Ovary (tissue), 3 donors: Measurements from ENCODE around the gene C2orf76.

Source experiments
- POLR2A ChIP-seq: fragments of 450-650 bp; IDR thresholded peaks from one replicate; pipeline ENCODE4 v1.6.1; 2017; ENCODE audit warnings: antibody characterized with exemption, mild to moderate bottlenecking, moderate library complexity
- TF ChIP-seq, protein P1 (sequence below), 3 donors: fragments of 450-650 bp in 2 of 3; fragments of 200-600 bp in 1 of 3; IDR thresholded peaks; one replicate each; pipeline versions ENCODE4 v1.5.1 to v1.8.0; 2016 to 2022; ENCODE audit warnings: antibody characterized with exemption in 3 of 3, mild to moderate bottlenecking in 1 of 3
- donor health status: DM: no; HTN: no; CAD: no.

DNA sequence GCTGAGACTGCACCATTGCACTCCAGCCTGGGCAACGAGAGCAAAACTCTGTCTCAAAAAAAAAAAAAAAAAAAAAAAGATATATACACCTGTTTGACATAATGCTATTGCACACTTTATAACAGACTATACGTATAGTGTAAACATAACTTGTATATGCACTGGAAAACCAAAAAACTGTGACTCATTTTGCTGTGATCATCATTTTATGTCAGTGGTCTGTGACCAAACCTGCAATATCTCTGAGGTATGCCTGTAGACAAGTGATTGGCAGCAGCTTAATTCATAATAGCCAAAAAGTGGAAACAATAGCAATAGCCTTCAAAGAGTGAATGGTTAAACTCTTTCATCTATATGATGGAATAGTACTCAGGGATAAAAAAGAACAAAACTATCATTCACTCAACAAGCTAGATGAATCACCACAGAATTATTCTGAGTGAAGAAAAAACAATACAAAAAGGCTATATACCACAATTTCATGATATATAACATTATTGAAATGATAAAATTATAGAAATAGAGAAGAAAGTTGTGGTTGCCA, 6.1 kb downstream of the C2orf76 start:
- TF ChIP-seq POLR2A, result no peak
- TF ChIP-seq, protein P1, sequence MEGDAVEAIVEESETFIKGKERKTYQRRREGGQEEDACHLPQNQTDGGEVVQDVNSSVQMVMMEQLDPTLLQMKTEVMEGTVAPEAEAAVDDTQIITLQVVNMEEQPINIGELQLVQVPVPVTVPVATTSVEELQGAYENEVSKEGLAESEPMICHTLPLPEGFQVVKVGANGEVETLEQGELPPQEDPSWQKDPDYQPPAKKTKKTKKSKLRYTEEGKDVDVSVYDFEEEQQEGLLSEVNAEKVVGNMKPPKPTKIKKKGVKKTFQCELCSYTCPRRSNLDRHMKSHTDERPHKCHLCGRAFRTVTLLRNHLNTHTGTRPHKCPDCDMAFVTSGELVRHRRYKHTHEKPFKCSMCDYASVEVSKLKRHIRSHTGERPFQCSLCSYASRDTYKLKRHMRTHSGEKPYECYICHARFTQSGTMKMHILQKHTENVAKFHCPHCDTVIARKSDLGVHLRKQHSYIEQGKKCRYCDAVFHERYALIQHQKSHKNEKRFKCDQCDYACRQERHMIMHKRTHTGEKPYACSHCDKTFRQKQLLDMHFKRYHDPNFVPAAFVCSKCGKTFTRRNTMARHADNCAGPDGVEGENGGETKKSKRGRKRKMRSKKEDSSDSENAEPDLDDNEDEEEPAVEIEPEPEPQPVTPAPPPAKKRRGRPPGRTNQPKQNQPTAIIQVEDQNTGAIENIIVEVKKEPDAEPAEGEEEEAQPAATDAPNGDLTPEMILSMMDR (IDR thresholded peaks at IDR 0.05), result no peak
